Right ventricle myocardium superior (tissue), 1 donor: ENCODE measurements around the gene USP47. TPM values are rescaled to one million over a fixed set of nuclear protein-coding genes. Genes with fewer than 3 reads are reported as not detected.

ENCODE experiments used
- ATAC-seq: fragments of 200-7000 bp; cut with Tn5 transposase; one replicate; pipeline ENCODE4 v1.9.1; 2020; ENCODE audit warnings: mild to moderate bottlenecking; ENCODE audit not compliant: poor library complexity
- DNase-seq: peaks from one replicate; pipeline ENCODE4 v3.0.0-alpha.2; 2020
- intact Hi-C: fragments of 100-400 bp; cut with DNase I; formaldehyde crosslinking; loops from one replicate; pipeline ENCODE4 v1.11.2; 2022
- total RNA-seq: library from RNA; stranded (reverse); fragmentation: NEBNext Ultra II Directional; extraction: Animal tissue kit (Norgen Biotek cat#: 25700); gene quantifications from one replicate; pipeline ENCODE4 v1.2.1, GENCODE V29; 2021
- donor health status: DM: no; HTN: yes; CAD: no; lungs with severe emphysema.

Gene USP47
- total RNA-seq, 1 donor from 2014 or later: 49.0 TPM

GRCh38 chr11:11982461-11982860 is 140.7 kb downstream of the USP47 start:
- ATAC-seq (no peak), DNase-seq (no peak)
- intact Hi-C loops: no loop called here

GRCh38 chr11:11982975-11983374 is 141.2 kb downstream of the USP47 start:
- ATAC-seq (no peak), DNase-seq (no peak)

GRCh38 chr11:11983427-11983826 is 141.7 kb downstream of the USP47 start:
- intact Hi-C loops: no loop called here
- ATAC-seq: no peak

More at GRCh38 chr11:11982975-11983374, 141.2 kb downstream of the USP47 start:
- intact Hi-C loops: no loop called here

DNA sequence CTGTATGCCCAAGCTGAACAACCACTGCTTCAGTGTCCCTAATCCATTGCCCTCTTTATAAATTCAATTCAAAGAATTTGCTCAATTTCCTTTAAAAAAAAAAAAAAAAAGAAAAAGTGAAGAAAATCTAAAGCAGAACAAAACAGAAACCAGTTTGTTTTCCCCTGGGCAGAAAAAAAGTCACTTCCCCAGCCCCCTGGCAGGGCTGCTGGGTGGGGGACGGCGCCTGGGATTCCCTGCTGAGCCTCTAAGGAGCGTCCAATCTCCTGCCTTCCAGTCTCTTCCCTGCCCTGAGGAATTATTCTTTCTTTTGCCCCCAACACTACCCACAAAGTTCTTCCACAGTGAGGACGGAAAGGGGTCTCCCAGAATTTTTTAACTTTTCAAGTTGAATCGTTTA is 142.8 kb downstream of the USP47 start:
- no peak for DNase-seq
- ATAC-seq: no peak
- intact Hi-C loops: no loop called here

More at GRCh38 chr11:11983427-11983826, 141.7 kb downstream of the USP47 start:
- DNase-seq: no peak

DNA sequence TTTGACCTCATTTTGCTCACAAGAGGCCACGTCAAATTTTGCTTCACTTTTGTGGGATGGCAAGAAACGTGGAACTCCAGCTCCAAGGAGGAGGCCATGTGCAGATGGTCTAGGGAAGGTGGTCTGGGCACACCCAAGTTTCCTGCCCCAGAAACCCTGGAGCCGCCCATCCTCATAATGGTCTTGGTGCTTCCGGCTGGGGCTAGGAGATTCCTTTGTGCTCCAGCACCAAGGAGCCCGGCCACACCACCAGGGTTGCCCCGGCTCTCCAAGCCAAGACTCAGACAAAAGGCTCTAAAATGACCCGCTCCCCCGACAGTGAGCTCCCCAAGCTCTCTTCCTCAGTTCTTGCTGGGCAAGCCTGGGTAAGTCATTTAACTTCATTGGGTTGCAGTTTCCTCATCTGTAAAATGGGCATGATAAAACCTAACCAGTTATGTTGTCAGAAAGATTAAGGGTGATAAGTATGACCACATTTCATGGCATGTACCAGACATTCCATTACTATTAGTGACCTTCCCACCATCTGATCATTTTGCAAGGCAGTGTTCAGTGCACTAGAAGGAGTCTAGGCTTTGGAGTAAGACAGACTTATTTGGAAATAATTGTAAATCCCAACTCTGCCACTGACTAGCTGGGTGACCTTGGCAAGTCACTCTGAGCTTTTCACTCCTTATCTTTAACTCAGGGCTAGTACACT is 143.4 kb downstream of the USP47 start:
- no peak for ATAC-seq
- intact Hi-C loops: no loop called here
- no peak for DNase-seq

- DNase-seq: no peak
- intact Hi-C loops: no loop called here
- peak; percentile 52 for ATAC-seq
Measured at GRCh38 chr11:11985954-11986949, 144.5 kb downstream of the USP47 start.

DNA sequence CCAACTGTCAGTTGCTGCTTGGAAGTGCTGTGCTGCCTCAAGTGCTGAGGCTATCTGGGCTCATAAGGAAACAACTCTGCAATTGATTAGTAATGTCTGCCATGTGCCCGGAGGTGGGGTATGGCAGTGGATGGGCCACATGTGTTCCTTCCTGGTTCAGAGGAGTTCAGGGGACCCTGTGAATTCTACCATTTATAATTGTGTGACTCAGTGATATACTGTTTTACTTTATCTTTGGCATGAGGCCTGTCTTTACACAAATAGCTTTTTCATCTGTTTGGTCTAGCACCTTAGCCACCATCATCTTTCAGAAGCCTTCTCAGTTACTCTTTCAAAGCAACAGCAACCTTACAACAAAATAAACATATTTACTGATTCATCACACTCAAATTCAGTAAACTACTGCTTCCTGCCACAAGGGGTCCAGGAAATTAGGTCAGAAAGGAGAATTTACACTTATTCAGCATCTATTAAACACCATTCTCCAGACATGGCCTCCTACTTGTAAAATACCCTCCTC is 145.8 kb downstream of the USP47 start:
- intact Hi-C loops: no loop called here
- no peak for DNase-seq
- no peak for ATAC-seq

DNA sequence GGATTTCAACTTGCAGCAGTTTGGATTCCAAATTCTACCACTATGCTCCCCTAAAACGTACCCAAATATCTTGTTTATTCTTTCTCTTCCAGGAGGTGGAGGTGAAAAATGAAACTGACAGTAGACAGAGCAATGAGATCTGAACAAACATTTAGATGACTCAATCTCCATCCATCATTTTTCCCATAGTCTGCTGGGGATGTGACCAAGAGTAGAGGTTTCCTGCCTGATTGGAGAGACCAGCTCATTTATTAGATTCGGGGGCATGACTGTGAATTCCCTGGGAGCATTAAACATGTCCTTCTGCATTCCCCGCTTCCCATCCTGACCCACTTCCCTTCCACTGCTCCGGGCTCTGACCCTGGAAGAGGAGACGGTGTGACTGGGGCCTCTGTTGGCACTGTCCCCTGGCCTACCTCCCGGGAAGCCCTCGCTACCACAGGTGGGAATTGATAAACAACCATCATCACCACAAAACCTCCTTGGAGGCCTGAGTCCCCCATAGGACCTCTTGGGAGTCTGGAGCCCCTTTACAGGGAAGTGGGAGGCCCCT is 146.4 kb downstream of the USP47 start:
- no peak for ATAC-seq
- DNase-seq: no peak
- intact Hi-C loops: no loop called here

DNA sequence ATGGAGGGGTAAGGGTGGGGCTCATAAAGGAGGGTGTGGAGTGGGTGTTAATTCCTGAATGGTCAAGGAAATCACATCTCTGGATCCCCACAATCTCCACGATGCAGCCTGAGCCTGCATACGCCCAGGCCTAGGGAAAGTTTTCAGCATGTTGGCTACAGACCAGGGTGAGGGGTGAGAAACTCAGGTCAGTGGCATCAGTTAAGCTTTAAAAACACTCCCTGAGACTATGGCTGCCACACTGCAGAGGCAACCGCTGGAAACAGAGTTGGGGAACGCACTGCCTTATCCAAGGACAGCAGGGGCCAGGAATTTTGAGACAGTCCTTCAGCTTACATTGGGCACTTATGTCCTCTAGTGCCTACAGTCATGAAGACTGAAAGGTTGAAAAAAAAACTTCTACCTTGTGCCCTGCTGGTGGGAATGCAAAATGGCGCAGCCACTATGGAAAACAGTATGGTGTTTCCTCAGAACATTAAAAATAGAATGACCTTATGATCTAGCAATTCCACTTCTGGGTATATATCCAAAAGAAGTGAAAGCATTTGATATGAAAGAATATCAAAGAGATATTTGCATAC is 147.0 kb downstream of the USP47 start:
- ATAC-seq (no peak), DNase-seq (no peak)
- intact Hi-C loops: no loop called here

GRCh38 chr11:11989774-11990744 is 148.3 kb downstream of the USP47 start:
- intact Hi-C loops: no loop called here
- DNase-seq: no peak
- no peak for ATAC-seq

DNA sequence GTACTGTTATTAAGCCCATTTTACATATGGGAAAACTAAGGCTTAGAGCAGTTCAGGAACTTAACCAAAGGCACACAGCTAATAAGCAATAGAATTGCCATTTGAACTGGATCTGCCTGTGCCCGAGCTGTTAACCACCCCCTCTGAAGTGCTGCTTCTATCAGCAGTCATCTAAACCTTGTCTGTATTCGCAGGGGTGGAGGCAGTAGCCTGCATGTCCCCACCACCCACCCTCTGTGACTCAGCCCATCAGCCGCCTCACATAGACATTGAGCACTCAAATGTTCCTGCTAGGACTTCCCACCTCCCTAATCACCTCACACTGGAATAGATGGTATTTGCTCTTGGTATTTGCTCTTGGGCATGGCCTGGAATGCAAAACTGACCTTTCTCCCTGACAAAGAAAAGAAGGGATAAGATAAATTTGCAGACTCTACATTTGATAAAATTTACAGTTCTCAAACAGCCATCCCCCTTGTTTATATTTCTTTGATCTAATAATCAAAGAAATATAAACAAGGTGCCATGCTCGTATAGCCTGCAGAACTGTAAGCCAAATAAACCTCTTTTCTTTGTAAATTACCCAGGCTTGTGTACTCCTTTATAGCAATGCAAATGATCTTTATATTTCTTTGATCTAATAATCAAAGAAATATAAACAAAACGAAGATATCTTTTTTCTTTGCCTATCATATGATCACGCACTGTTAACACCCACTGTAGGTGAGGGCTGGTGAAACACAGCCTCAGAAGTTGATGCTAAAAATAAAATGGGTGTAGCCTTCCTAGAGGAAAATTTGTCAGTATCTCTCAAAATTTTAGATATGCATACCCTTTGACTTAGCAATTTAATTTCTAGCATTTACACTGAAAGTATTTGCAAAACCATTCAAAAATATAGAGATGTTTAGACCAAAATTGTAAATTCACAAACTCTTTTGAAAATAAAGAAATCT is 150.8 kb downstream of the USP47 start:
- intact Hi-C loops: no loop called here
- DNase-seq (no peak), ATAC-seq (peak; percentile 73)

- intact Hi-C loops: no loop called here
- DNase-seq (peak; percentile 62), ATAC-seq (peak; percentile 80)
Measured at GRCh38 chr11:11993839-11994238, 152.1 kb downstream of the USP47 start.

DNA sequence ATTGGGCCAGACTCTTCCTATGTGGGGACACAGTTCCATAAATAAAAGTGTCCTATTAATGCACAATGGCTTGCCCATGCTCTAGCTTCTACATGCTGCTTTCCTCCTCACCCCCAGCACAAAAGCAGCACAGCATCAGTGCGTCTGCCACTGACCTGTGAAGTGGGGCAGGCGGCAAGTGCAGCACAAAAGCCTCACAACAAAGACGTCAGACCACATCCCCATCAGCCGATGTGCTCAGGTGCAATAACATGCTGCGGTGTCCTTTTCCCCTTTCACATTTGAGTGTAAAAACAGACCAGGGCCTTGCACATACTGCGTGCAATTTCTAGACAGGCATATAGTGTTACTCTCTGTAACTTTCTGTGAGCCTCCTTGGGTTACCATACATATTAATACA is 153.8 kb downstream of the USP47 start:
- ATAC-seq (no peak), DNase-seq (no peak)
- intact Hi-C loops: no loop called here

DNA sequence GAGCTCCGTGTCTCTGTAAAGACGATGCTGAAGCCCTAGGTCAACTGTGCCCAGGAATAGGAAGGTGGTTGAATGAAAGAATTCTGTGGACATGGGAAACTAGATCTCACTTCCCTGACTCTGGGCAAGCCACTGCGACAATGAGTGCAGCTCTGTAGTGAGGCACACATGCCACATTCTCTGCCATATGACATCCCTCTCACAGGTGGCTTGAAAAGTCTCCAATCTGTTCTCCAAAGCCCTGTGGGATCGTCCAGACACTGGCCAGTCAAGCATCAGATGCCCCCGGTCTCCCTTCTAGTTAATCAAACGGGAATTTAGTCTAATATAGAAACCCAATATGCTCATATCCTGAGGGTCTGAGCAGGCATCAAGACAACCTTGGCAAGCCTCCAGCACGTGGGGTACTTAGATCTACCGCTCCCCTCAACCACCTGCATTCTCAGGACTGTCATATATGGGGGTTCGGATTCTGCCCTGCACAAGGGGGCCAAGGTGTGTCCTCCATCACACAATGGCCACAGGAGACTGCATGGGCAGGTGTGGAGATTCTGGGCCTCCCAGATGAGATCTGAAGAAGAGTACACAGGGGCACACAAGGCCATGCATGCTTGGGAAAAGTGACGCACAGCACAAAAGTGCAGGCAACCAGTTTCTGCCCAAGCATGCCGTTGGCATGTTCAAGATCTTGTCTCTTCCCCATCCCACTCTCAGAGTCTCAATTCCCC is 154.7 kb downstream of the USP47 start:
- intact Hi-C loops: no loop called here
- DNase-seq: no peak
- no peak for ATAC-seq

- DNase-seq (no peak), ATAC-seq (no peak)
- intact Hi-C loops: no loop called here
Measured at GRCh38 chr11:11997049-11997322, 155.2 kb downstream of the USP47 start.

- ATAC-seq: no peak
- intact Hi-C loops: no loop called here
Measured at GRCh38 chr11:11998091-11998781, 156.5 kb downstream of the USP47 start.

More at GRCh38 chr11:11998091-11998781, 156.5 kb downstream of the USP47 start:
- no peak for DNase-seq
